GM19035 (cell line): ENCODE data around the gene SPAG6.

Source experiments
- ATAC-seq: cut with Tn5 transposase; IDR thresholded peaks from one replicate; pipeline ENCODE4 v1.9.1; 2021; ENCODE audit not compliant: unreplicated experiment

SPAG6 gene

DNA sequence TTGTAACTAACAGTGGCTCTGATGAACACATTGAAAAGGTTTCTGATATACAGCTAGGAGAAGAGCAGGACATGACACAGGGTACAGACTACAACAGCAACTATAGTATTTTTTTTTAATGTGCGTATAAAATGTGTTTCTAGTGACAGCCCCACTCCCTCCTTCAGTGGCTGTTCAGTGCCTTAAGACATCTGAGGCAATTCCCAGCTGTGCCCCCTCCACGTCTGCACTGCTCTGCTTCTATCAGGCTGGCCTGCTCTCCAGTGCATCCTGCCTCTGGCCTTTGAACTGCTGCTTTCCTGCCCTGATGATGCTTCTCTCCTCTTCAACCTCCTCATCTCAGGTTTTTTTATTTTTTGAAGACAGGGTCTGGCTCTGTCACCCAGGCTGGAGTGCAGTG, 111.2 kb downstream of the SPAG6 start:
- no peak for ATAC-seq

DNA sequence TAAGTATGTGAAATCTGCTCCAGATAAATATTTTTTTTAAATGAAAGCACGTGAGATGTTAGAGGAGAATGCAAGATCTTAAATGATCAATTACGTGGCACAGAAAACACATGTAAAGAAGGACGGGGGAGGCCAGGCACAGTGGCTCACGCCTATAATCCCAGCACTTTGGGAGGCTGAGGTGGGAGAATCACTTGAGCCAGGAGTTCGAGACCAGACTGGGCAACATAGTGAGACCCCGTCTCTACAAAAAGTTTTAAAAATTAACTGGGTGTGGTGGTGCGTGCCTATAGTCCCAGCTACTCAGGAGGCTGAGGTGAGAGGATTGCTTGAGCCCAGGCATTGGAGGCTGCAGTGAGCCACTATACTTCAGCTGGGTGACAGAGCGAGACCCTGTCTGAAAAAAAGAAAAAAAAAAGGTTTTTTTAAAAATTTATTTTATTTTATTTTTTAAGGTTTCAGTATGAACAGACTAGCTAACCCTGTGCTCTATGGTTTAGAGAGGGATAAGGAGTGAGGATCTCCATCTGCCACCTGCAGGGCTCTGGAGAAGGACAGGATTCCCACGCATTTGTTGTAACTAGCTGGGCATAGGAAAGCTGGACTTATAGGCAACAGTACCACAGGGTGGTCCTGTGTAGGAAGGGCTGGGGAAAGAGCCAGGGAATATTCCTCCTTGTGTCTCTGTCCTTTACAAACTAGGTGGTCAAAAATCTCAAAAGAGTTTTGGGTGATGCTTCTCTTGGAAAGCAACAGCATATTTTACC, 113.2 kb downstream of the SPAG6 start:
- ATAC-seq: no peak

DNA sequence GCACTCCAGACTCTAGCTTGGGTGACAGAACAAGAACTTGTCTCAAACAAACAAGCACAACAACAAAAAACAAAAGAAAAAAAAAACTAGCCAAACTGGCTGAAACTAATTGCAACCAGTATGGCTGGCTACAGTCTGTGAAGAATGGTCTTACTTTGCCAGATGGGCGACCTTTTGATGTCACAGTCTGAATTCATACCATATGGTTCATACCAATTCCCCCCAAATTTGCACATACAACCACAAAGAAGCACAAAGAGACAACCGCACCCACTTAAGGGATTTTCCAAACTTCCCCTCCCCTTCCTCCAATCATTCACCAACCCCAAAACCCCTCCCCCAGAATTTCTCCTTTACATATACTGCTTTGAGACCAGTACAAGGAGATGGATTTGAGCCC, 114.2 kb downstream of the SPAG6 start:
- no peak for ATAC-seq

GRCh38 chr10:22460101-22460500, 114.8 kb downstream of the SPAG6 start:
- no peak for ATAC-seq

- ATAC-seq: no peak
Measured at GRCh38 chr10:22460531-22461403, 115.5 kb downstream of the SPAG6 start.

- ATAC-seq: no peak
Measured at GRCh38 chr10:22461891-22462290, 116.6 kb downstream of the SPAG6 start.

GRCh38 chr10:22463255-22463654, 118.0 kb downstream of the SPAG6 start:
- ATAC-seq: no peak

DNA sequence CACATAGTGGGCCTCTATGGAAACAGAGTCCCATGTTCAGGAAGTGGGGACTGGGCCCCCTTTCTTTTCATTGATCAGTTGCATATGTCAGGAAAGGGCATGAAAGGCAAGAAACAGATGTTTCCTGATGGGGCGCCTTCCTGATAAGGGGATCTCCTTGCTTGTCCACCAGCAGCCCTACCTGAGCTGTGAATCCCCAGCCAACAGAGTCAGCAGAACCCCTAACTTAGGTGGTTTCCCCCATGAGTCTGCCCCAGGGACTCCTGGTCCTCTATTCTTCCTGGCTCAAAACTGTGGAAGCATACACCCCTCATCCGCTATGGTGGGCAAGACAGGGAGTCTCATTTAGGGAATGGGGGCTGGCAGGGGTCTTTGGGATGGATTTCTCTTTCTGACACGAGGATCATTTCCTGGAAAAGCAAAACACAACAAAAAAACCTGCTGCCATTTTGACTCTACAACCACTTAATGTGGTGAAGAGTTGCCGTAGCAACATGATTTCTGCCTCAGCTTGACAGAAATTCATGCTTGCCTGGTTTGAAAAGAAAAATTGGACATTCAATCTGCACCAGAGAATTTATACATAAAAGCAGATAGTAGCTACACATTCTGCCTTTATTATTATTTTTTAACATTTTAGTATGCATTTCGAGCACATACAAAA, 119.8 kb downstream of the SPAG6 start:
- no peak for ATAC-seq

DNA sequence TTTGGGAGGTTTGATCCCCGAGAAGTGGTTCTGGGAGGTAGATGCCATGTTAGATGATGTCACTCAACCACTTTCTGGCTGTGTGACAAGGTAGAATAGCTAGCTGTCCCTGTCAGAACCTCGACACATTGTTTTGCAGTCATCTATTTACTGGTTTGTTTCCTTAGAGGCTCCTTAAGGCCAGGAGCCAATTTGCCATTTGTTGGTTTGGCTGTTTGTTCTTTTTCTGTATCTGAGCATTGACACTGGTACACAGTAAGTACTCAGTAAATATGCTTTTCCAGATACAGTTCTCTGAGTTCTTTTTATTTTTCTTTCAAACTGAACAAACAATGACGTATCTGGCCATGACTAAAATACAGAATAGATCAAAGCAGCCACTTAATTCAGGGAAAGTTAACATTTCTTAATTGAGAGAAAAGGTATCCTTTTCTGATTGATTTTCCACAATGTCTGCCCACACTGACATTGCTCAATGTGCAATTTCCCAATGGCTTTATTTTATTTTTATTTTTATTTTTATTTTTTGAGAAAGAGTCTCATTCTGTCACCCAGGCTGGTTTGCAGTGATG, 121.6 kb downstream of the SPAG6 start:
- ATAC-seq: no peak
